Thyroid gland (tissue), 4 donors: ENCODE measurements around the gene SENP7.

ENCODE experiments used
- POLR2A ChIP-seq, 2 donors: fragments of 450-650 bp; IDR thresholded peaks; one replicate each; pipeline ENCODE4 v1.6.1; 2017; ENCODE audit warnings: antibody characterized with exemption in 2 of 2, mild to moderate bottlenecking in 2 of 2, moderate library complexity in 1 of 2
- TF ChIP-seq, protein P1 (sequence below), 6 experiments: fragments of 200-600 bp in 3 of 6; fragments of 450-650 bp in 3 of 6; sonication (generic) in 3 of 6; IDR thresholded peaks; one replicate each; pipeline ENCODE4 v1.5.1; 2016 to 2019; ENCODE audit warnings: antibody characterized with exemption in 6 of 6, mild to moderate bottlenecking in 2 of 6, inconsistent platforms in 1 of 6, moderate library complexity in 1 of 6

DNA sequence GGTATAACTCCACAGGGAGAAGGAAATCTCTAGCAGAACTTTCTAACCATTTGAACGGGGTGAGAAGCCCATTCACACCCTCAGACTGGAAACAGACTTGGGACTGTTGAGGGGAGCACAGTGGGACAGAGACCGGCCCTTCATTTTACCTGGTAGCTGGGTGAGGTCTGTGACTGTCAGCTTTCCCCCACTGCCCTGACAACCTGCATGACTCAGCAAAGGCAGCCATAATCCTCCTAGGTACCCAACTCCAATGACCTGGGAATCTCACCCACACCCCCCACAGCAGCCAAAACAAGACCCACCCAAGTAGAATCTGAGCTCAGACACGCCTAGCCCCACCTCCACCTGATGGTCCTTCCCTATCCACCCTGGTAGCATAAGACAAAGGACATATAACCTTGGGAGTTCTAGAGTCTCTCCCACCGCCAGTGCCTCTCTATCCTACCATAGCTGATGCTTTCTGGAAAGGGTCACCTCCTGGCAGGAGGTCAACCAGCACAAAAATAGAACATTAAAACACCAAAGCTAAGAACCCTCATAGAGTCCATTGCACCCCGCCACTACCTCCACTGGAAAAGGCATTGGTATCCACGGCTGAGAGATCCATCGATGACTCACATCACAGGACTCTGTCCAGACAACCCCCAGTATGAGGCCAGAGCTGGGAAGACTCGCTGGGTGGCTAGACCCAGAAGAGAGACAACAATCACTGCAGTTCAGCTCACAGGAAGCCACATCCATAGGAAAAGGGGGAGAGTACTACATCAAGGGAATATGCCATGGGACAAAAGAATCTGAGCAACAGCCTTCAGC, 28.0 kb downstream of the SENP7 start:
- no peak for TF ChIP-seq POLR2A (IDR thresholded peaks at IDR 0.05)
- TF ChIP-seq, protein P1, sequence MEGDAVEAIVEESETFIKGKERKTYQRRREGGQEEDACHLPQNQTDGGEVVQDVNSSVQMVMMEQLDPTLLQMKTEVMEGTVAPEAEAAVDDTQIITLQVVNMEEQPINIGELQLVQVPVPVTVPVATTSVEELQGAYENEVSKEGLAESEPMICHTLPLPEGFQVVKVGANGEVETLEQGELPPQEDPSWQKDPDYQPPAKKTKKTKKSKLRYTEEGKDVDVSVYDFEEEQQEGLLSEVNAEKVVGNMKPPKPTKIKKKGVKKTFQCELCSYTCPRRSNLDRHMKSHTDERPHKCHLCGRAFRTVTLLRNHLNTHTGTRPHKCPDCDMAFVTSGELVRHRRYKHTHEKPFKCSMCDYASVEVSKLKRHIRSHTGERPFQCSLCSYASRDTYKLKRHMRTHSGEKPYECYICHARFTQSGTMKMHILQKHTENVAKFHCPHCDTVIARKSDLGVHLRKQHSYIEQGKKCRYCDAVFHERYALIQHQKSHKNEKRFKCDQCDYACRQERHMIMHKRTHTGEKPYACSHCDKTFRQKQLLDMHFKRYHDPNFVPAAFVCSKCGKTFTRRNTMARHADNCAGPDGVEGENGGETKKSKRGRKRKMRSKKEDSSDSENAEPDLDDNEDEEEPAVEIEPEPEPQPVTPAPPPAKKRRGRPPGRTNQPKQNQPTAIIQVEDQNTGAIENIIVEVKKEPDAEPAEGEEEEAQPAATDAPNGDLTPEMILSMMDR (IDR thresholded peaks at IDR 0.05): no peak
